ENCODE data around the gene GRM2.

GRCh38 chr3:51733859-51734571, 27.1 kb downstream of the GRM2 start:
- TF ChIP-seq SP1 (IDR thresholded peaks at IDR 0.05) (no peak), ZNF384 (IDR thresholded peaks at IDR 0.05) (no peak), L3MBTL2 (conservative IDR thresholded peaks at IDR 0.05) (no peak), BHLHE40 (IDR thresholded peaks at IDR 0.05; ENCODE audit: borderline replicate concordance) (no peak), ARNT (IDR thresholded peaks at IDR 0.05) (no peak), ELF4 (IDR thresholded peaks at IDR 0.05) (no peak), SUZ12 (IDR thresholded peaks at IDR 0.05) (no peak), FOXK2 (IDR thresholded peaks at IDR 0.05) (no peak), FOXM1 (IDR thresholded peaks at IDR 0.05; ENCODE audit: borderline replicate concordance) (no peak), PKNOX1 (IDR thresholded peaks at IDR 0.05) (no peak), FOXA1 (IDR thresholded peaks at IDR 0.05) (no peak), TARDBP (IDR thresholded peaks at IDR 0.05) (no peak), NFRKB (IDR thresholded peaks at IDR 0.05) (no peak)
